Astrocyte (in vitro differentiated cells and primary cell): ENCODE results near the gene ARHGAP26.

Experiments
- EZH2 ChIP-seq: IDR thresholded peaks from 2 replicates; pipeline ENCODE4 v1.6.1; 2012; ENCODE audit warnings: mild to moderate bottlenecking, low read length, inconsistent platforms; ENCODE audit not compliant: insufficient read depth
- TF ChIP-seq, protein P1 (sequence below): IDR thresholded peaks from 2 replicates; pipeline ENCODE4 v1.5.1; 2011; ENCODE audit warnings: low read depth, mild to moderate bottlenecking, inconsistent platforms, low read length, moderate library complexity; ENCODE audit not compliant: insufficient read depth

DNA sequence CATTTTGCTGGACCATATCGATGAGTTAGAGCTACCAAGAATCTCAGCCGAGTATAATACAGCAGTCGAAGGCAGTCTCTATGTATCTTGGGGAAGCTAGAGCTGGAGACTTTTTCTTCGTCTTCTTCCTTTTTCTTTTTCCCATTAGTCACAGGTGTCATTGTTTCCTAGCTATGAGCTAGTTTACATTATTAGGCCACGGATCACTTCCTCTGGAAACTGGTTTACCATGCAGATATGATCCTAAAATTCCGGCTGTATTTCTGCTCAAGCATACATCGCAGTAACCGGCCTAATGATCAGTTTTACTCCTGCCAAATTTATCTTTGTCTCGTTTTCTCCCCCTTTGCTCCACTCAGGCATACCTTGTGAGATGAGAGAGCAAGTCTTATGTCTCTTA lies 312.8 kb downstream of the ARHGAP26 start:
- TF ChIP-seq, protein P1, sequence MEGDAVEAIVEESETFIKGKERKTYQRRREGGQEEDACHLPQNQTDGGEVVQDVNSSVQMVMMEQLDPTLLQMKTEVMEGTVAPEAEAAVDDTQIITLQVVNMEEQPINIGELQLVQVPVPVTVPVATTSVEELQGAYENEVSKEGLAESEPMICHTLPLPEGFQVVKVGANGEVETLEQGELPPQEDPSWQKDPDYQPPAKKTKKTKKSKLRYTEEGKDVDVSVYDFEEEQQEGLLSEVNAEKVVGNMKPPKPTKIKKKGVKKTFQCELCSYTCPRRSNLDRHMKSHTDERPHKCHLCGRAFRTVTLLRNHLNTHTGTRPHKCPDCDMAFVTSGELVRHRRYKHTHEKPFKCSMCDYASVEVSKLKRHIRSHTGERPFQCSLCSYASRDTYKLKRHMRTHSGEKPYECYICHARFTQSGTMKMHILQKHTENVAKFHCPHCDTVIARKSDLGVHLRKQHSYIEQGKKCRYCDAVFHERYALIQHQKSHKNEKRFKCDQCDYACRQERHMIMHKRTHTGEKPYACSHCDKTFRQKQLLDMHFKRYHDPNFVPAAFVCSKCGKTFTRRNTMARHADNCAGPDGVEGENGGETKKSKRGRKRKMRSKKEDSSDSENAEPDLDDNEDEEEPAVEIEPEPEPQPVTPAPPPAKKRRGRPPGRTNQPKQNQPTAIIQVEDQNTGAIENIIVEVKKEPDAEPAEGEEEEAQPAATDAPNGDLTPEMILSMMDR = no peak
- no peak for TF ChIP-seq EZH2
